Type B pancreatic cell (in vitro differentiated cells): Measurements from ENCODE around the gene PTPRO. TPM values are rescaled to one million over a fixed set of nuclear protein-coding genes. Genes with fewer than 3 reads are reported as not detected.

ENCODE experiments used
- DNase-seq: peaks from one replicate; pipeline ENCODE4 v3.0.0; 2021; ENCODE audit warnings: mixed read lengths; ENCODE audit not compliant: unreplicated experiment; ENCODE audit errors: extremely low spot score
- H3K27ac Mint-ChIP-seq: 2 replicates; pipeline ENCODE4 v1.8.0; 2021; ENCODE audit warnings: mild to moderate bottlenecking, mixed read lengths
- H3K27me3 Mint-ChIP-seq: 2 replicates; pipeline ENCODE4 v1.8.0; 2021; ENCODE audit warnings: mixed read lengths
- H3K36me3 Mint-ChIP-seq: 2 replicates; pipeline ENCODE4 v1.8.0; 2021; ENCODE audit warnings: mixed read lengths
- H3K4me1 Mint-ChIP-seq: one replicate; pipeline ENCODE4 v1.8.0; 2021; ENCODE audit warnings: mixed read lengths; ENCODE audit not compliant: unreplicated experiment
- H3K4me3 Mint-ChIP-seq: 2 replicates; pipeline ENCODE4 v1.8.0; 2021; ENCODE audit warnings: mild to moderate bottlenecking, mixed read lengths
- H3K9me3 Mint-ChIP-seq: 2 replicates; pipeline ENCODE4 v1.8.0; 2021; ENCODE audit warnings: mixed read lengths
- total RNA-seq: library from RNA; stranded (reverse); gene quantifications from 2 replicates; pipeline ENCODE4 v1.2.1, GENCODE V29; 2021; ENCODE audit warnings: low replicate concordance
- TF ChIP-seq, protein P1 (sequence below): fragments of 200-600 bp; sonication (generic); conservative IDR thresholded peaks from 2 replicates; pipeline ENCODE4 v1.5.0; 2021; ENCODE audit warnings: antibody characterized with exemption, mild to moderate bottlenecking

The PTPRO gene
- total RNA-seq, 1 donor from 2014 or later = 7.8 TPM

DNA sequence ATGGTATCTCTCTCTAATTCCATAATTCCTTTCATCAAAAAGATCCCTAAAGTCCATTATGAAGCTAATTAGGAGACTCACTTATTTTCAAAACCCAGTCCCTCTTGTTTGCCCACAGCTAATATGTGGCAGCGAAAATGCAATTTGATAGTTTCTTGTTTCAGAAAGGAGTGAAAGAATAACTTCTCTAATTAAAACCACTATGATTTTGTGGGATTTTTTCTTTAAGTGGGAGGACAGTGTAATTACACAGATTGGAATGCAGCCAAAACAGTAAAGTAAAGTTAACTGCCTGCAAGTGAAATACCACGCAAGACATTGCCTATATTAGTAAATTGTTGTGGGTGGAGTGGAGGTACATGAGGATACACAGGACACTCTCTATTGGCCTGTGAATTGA is 50.0 kb downstream of the PTPRO start:
- H3K4me1 Mint-ChIP-seq = no peaks in the 10 kb centered on the region
- no peak overlapping the region for H3K4me3 Mint-ChIP-seq
- no peak for DNase-seq
- H3K27ac Mint-ChIP-seq = no peak overlapping the region
- TF ChIP-seq, protein P1, sequence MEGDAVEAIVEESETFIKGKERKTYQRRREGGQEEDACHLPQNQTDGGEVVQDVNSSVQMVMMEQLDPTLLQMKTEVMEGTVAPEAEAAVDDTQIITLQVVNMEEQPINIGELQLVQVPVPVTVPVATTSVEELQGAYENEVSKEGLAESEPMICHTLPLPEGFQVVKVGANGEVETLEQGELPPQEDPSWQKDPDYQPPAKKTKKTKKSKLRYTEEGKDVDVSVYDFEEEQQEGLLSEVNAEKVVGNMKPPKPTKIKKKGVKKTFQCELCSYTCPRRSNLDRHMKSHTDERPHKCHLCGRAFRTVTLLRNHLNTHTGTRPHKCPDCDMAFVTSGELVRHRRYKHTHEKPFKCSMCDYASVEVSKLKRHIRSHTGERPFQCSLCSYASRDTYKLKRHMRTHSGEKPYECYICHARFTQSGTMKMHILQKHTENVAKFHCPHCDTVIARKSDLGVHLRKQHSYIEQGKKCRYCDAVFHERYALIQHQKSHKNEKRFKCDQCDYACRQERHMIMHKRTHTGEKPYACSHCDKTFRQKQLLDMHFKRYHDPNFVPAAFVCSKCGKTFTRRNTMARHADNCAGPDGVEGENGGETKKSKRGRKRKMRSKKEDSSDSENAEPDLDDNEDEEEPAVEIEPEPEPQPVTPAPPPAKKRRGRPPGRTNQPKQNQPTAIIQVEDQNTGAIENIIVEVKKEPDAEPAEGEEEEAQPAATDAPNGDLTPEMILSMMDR = no peak
- H3K36me3 Mint-ChIP-seq = peaks cover 10% of the 10 kb centered on the region
- peaks cover 9% of the 10 kb centered on the region for H3K9me3 Mint-ChIP-seq
- H3K27me3 Mint-ChIP-seq = no peaks in the 10 kb centered on the region

DNA sequence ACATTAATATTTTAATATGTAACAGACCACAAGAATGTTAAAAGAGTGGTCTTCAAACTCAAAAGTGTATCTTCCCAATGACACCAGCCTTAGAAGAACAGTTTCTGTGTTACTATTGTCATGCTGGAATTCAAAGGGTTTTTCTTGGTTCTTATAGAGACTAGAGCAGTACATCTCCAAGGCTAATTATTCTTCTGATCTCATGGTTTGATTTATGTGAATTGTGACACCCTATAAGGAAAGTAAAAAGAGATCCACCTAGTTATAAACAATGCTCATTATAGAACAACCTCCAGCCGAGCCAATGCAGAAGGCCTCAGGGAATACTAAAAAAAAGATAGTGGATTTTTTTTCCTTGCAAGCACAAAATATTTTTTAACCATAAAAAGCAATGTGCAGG is 65.5 kb downstream of the PTPRO start:
- TF ChIP-seq, protein P1 = no peak
- Mint-ChIP-seq H3K9me3 (no peaks in the 10 kb centered on the region), H3K4me1 (no peaks in the 10 kb centered on the region), H3K4me3 (no peak overlapping the region), H3K36me3 (peaks cover 8% of the 10 kb centered on the region), H3K27ac (no peak overlapping the region), H3K27me3 (peaks cover 4% of the 10 kb centered on the region)
- no peak for DNase-seq

DNA sequence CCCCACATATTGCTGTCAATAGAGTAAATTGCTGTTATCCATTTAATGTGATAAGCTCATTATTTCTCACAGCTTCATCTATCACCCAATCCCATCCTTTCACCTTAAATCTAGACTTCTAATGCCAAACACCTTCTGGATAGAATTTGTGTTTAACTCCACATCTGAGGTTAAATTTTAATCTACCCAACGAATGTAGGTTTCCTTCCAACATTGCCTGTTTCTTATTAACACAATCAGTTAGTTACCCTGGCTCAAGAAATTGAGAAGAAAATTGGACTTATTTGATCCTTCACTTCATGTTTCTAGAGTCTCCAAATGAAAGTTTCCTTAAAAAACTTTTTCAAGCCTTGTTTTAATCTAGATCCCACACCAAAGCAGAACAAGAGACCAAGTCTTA is 67.3 kb downstream of the PTPRO start:
- peaks cover 5% of the 10 kb centered on the region for H3K36me3 Mint-ChIP-seq
- no peak for DNase-seq
- no peak overlapping the region for H3K4me3 Mint-ChIP-seq
- peaks cover 7% of the 10 kb centered on the region for H3K27me3 Mint-ChIP-seq
- TF ChIP-seq, protein P1 = no peak
- no peaks in the 10 kb centered on the region for H3K9me3 Mint-ChIP-seq
- H3K4me1 Mint-ChIP-seq = no peaks in the 10 kb centered on the region
- no peak overlapping the region for H3K27ac Mint-ChIP-seq

DNA sequence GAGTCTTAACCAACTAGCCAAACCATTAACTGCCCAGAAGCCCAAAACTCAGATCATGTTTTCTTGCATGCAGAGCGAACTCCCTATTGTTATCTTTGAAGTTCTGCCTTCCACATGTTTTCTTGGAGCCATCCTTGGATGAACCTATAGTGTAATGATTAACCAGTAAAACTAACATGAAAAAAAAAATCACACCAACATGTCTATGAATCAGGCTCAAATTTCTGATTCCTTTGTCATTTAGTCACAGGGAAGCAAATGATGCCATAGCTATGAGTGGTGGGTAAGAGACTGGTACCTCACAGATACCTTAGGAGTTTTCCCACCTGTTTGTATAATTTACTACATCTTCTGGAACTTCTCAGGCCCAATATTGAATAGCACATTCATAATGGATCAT is 70.7 kb downstream of the PTPRO start:
- TF ChIP-seq, protein P1 = no peak
- H3K36me3 Mint-ChIP-seq = no peaks in the 10 kb centered on the region
- H3K4me1 Mint-ChIP-seq = no peaks in the 10 kb centered on the region
- H3K4me3 Mint-ChIP-seq = no peak overlapping the region
- DNase-seq = no peak
- no peak overlapping the region for H3K27ac Mint-ChIP-seq
- no peaks in the 10 kb centered on the region for H3K9me3 Mint-ChIP-seq
- H3K27me3 Mint-ChIP-seq = peaks cover 12% of the 10 kb centered on the region

DNA sequence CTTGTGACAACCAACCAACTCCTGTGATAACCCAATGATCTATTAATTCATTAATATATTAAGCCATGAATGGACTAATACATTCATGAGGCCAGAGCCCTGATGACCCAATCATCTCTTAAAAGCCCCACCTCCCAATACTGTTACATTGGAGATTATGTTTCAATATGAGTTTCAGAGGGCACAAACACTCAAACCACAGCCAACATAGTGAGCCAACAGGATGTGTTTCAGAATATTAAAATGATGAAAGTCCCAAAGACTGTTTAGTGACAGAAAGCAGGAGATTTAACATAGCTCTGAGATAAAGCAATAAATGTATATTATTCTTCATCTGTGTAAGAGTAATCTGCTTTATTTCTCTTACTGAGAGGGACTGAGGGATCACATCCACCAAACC is 71.7 kb downstream of the PTPRO start:
- Mint-ChIP-seq H3K9me3 (no peaks in the 10 kb centered on the region), H3K27ac (no peak overlapping the region), H3K36me3 (no peaks in the 10 kb centered on the region), H3K4me3 (no peak overlapping the region), H3K4me1 (no peaks in the 10 kb centered on the region), H3K27me3 (peaks cover 12% of the 10 kb centered on the region)
- no peak for DNase-seq
- TF ChIP-seq, protein P1 = no peak

DNA sequence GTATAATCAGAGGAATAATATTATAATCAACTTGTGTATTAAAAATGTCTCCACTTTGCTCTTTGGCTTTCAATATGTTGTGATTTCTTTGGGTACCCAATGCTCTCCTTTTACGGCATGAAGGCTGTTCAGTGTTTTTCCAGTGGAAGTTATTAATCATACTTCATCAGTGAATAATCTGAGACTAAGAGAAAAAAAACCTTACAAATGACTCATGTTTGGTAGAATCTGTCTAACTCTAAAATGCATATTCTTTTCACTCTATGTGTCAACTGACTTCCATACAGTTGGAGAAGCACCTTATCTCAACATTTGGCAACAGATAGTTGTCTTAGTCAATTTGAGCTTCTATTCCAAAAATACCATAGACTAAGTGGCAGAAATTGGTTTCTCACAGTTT is 82.2 kb downstream of the PTPRO start:
- Mint-ChIP-seq H3K36me3 (peaks cover 10% of the 10 kb centered on the region), H3K4me3 (no peak overlapping the region), H3K4me1 (no peaks in the 10 kb centered on the region), H3K27me3 (peaks cover 12% of the 10 kb centered on the region), H3K27ac (no peak overlapping the region), H3K9me3 (peaks cover 3% of the 10 kb centered on the region)
- TF ChIP-seq, protein P1 = no peak
- no peak for DNase-seq
